Stimulated activated naive CD4-positive, alpha-beta T cell treated with Interleukin-2 at 50 U/mL for 16 hours (primary cell): ENCODE measurements around the gene SERPINI1.

Experiments used
- DNase-seq: peaks from one replicate; lab custom pipeline; 2025; lab: John Stamatoyannopoulos, UW

SERPINI1 gene, protein sequence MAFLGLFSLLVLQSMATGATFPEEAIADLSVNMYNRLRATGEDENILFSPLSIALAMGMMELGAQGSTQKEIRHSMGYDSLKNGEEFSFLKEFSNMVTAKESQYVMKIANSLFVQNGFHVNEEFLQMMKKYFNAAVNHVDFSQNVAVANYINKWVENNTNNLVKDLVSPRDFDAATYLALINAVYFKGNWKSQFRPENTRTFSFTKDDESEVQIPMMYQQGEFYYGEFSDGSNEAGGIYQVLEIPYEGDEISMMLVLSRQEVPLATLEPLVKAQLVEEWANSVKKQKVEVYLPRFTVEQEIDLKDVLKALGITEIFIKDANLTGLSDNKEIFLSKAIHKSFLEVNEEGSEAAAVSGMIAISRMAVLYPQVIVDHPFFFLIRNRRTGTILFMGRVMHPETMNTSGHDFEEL

DNA sequence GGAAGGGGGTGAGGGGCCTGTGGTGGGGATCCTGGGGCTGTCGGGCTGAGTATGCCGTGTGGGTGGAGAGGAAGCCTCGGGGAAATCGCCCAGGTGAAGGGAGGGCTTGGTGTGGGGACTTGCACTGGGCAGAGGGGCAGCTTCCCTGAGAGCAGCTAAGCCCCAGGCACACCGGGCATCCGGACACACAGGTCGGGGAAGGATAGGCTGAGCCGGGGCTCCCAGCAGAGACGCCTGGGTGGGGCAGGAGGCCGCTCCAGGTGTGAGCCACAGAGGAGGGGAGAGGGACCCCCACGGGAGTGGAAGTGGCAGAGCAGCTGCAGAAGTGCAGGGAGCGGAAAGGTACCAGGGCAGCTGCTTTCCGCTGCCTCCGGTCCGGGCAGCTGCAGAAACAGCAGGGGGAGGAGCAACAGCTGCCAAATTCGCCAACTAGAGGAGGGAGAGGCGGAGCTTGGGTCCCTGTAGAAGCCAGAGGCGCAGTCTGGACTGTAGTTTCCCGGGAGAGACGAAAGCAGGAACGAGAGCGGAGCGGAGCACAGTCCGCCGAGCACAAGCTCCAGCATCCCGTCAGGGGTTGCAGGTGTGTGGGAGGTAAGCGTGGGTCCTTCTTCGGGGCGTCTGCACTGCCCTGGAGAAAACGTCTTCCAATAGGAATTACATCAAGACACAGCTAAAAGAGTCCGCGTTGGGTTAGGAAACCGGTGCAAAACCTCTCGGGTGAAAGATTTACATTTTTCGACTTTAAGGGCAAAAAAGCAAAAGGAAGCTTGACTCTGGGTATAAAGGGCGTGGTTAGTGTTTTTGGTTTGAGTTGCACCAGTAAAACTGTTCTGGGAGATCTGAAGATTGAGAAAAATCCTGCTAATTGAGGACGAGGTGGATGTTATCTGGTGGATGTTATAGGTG is at the start of gene SERPINI1:
Gene SERPINI1, plus strand, starts transcription at position 489 of the 906 bp plus-strand sequence. CDS start 53,408 bp downstream, outside the sequence.
- peak; percentile 79 for DNase-seq

DNA sequence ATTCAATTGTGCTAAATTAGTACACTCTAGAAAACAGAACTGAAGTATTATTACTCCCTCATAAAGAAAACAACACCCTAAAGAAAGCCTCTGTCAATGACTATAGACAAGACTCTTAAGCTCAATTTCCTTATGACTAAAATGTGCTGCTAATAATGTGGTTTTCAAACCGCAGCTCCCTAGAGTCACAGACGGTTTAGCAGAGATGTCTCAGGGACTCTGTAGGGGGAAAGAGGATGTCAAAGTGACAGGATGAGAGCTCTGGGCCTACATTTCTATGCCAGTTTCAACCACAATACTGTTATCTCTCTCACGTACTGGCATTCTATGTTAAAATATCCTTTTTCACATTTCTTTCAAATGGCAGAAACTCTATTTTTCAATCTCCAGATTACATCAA is 44.2 kb upstream of the SERPINI1 start:
- DNase-seq, result peak; percentile 19

DNA sequence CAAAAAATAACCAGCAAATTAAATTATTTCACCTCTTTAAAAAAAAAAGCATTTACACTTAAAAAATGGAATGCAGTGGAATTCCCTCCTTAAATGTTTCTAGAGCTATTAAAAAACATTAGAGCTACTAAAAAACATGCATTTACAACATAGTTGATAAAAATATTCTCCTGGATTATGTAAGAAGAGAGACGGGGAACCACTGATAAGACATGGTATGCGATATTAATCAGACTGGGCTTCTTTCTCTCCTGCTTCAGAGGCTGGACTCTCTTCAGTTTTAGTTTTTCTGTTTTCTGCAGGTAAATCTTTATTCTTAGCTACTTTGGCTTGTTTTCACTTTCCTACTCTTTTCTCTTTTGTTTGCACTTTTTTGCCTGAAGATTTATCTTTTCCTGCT is 41.4 kb upstream of the SERPINI1 start:
- no peak for DNase-seq

DNA sequence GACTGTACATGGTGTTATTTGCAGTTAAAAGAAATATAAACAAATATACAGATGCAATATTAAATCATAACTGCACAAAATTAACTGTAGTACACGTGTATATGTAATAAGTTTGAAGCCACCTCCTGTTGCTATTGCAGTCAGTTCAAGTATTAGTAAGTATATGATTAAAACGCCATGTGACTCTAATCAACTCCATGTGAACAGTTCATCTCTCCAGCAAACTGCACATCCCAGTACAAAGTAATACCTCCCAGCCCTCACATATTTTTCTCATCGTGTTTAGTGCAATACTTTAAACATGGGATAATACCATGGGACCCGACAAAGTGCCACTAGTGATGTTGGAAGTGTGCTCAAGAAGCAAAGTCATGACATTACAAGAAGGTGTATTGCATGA is 35.5 kb upstream of the SERPINI1 start:
- no peak for DNase-seq

DNA sequence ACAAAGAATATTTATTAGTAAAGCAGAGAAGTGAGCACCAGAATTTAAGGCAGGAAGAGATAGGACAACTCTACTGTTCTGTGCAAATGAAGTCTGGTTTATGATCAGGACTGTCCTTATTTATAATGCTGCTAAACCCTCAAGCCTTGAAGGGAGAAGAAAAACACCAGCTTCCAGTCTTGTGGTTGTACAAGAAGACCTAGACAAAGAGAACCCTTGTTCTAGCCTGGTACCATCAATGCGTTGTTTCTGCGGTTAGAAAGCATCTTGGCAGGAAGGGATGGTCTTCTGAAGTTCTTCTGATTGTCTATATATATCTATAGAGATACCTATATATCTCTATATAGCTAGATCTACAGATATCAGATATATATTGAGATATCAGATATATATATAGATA is 34.6 kb upstream of the SERPINI1 start:
- no peak for DNase-seq

DNA sequence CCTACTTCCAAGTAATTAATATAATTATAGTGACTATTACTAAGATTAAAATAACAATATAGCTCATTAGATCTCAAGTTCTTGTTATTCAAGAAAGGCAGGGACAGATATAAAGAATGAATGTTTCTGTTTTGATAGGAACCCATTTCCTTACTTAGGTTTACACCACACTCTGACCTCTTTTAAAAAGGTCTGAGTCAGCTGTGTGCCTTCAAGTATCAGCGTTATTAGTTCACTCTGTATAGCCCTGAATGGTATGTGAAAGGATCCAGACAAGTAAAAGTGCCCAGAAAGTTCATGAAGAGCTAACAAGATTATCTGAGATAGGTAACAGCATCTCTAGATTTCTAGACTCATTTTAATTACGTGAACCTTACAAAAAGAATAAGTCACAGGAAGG is 29.7 kb upstream of the SERPINI1 start:
- DNase-seq, result no peak

DNA sequence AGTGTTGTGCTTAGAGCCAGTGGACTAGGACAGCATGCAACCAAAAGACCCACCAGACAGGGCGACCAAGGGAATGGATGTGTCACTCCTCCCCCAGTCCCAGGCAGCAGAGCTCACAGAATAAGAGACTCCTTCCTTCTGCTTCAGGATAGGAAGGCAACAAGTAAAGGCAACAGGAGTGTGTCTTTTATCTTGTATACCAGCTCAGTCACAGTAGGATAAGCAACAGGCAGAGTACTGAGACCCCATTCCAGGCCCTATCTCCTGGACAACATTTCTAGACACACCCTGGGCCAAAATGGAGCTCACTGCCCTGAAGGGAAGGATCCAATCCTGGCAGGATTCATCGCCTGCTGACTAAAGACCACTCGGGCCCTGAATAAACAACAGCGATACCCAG is 25.8 kb upstream of the SERPINI1 start:
- DNase-seq, result no peak

DNA sequence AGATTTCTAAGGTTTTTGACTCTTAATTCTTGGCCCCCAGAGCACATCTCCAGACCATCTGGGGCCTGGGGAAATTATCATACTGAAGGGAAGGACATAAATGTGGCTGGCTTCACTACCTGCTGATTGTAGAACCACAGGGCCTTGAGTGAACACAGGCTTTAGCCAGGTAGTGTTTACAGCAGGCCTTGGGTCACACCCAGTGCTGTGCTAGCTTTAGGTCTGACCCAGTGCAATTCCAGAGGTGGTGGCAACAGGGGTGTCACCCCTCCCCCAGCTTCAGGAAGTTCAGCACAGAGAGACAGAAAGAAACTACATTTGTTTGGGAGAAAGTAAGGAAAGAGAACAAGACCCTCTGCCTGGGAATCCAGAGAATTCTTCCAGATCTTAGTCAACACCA is 25.0 kb upstream of the SERPINI1 start:
- DNase-seq, result no peak

DNA sequence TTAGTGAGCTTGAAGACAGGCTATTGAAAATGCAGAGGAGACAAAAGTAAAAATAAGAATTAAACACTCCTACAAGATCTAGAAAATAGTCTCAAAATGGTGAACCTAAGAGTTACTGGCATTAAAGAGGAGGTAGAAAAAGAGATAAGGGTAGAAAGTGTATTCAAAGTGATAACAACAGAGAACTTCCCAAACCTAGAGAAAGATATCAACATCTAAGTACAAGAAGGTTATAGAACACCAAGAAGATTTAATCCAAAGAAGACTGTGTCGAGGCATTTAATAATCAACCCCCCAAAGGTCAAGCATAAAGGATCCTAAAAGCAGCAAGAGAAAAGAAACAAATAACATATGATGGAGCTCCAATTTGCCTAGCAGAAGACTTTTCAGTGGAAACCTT is 24.1 kb upstream of the SERPINI1 start:
- DNase-seq, result no peak

DNA sequence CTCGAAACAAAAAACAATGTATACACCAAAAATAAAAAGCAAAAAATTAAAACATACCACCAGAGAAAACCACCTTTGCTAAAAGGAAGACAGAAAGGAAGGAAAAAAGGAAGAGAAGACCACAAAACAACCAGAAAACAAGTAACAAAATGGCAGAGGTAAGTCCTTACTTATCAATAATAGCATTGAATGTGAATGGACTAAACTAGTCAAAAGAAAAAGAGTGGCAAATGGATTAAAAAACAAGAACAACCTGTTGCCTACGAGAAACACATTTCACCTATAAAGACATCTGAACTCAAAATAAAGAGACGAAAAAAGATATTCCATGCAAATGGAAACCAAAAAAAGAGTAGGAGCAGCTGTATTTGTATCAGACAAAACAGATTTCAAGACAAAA is 23.1 kb upstream of the SERPINI1 start:
- no peak for DNase-seq

DNA sequence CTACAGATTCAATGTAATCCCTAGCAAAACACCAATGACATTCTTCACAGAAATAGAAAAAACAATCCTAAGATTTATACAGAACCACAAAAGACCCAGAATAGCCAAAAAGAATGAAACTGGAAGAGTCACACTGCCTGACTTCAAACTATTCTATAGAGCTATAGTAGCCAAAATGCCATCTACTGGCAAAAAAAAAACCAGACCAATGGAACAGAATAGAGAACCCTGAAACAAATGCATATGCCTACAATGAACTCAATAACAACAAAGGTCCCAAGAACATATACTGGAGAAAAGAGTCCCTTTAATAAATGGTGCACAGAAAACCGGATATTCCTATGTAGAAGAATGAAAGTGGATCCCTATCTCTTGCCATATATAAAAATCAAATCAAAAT is 20.6 kb upstream of the SERPINI1 start:
- no peak for DNase-seq

DNA sequence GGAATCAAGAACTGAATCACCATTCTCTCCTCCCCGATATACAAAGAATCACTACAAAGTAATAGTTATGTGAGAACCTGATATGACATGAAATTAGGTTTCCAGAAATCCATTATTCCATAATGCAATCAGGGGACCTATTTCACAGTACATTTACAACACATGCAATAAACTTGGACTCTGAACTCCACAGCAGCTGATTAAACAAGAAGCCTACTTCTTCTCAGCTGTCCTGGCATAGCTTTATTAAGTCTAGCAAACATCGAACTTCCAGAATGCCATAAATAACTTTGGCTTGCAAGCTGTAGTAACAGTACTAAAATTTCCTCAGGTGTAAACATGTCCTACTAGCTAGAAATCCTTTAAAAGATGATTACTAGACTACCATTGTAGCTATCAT is 18.6 kb upstream of the SERPINI1 start:
- DNase-seq, result no peak

DNA sequence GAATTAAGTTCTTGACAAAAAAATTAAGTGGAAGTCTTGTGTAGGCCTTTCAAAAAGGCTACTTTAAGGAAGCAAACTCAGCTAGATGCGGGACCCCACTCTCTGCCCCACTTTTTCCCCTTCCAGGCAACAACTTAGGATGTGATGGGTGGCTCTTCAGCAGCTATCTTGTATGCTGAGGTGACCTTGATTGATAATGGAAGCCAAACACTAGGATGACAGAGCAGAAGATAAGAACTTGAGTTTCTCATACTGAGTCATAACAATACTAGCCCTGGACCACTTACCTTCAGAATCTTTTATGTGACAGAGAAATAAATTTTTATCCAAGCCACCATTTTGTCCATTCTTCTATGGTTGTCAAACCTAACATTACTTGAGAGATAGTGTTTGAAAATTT is 16.9 kb upstream of the SERPINI1 start:
- DNase-seq, result no peak

DNA sequence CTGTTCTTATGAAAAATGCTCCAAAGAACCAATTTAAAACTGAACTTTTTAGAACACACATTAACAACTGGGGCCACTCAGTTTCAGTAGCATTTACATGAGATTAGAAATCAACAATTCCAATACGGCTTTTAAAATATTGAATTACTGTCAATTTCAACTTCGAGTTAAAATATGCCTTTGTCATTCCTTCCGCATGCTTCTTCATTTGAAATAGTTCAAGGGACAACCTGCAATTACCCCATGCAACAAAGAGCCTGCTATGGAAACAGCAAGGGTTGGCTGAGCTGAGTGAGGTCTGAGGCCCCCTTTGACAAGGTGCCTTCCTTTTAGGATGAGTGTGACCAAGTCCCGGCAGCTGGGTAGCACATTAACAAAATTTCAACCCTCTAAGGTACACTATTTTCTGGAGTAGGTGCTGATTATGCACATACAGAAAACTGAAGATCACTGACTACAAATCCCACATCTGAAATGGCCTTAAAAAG is 12.5 kb upstream of the SERPINI1 start:
- no peak for DNase-seq

DNA sequence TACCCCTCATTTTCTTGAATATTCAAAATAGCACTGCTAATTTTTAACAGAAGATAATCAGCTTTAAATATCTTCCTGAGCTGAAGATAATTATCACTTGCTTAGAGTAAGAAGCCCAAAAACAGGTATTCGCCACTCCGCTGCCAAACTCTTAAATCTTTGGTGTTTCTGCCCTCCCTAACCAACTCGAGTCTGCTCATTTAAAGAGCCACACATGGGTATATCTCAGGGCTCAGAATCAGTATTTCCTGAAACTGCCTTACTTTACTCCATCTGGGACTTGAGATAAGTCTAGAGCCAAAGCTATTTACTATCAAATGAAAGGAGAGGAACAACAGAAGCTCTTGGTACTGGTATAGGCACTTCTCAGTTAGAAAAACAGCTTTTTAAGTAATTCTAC is 11.6 kb upstream of the SERPINI1 start:
- no peak for DNase-seq

DNA sequence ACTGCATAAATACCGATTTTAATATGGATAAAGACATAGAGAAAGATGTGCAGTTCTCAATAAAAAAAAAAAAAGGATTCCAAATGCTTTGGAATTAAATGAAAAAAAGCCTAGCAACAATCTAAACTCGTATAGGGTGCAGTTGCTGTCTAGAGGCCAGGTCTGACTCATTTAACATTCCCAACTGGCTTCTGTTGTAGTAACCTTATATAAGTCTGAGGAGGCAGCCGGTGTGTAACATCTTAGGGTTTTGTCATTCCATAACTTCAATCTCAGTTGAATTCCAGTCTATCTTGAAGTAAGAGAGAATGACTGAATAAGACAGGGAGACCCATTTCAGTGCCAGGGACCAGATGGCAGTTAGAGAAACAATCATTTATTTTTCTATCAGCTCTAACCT is 7.3 kb upstream of the SERPINI1 start:
- no peak for DNase-seq

DNA sequence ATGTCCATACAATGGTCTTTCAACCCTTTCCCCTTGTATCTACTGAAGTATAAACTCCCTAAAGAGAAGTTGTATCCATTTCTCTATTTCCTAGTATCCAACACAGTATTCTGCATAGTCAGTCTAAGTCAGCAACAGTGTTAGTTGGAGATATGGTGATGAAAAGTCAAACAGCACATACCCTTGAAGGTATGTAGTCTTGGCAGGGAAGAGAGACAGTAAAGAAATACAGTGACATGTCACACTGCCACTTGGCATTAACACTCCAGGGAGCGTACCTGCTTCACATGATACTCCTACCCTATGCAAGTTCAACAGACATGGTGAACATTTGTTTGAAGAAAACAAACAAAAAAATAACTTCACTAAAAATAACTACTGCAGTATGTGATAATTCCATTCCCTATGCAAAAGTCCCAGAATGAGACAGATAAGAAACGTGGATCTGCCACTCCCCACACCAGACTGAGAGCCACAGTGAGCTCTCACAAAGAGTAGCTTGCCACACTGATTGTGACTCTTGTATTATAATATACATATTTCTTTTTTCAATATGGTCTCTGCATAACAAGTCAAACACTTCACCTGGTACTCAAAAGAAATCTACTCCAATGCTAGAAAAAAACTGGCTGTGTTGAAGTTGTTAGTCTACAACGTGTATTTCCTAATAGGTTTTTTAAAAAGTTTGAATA is 6.7 kb upstream of the SERPINI1 start:
- DNase-seq, result no peak

DNA sequence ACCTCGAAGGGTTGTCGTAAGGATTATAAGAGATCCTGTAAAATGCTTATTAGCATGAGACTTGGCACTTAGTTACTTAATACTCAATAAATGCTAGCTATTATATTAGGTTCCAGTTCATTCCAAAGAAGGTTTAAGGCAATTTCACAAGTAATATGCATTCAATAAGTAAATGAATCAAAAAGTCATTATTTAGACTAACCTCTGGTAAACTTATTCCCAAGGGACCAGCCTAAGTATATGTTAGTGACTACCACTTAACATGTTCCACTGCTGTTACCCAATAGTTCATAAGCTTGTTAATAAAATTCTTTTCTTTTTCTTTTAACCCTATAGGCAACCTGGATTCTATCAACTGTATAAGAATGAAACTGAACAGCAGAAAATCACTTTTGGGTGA is 5.9 kb upstream of the SERPINI1 start:
- DNase-seq, result no peak

DNA sequence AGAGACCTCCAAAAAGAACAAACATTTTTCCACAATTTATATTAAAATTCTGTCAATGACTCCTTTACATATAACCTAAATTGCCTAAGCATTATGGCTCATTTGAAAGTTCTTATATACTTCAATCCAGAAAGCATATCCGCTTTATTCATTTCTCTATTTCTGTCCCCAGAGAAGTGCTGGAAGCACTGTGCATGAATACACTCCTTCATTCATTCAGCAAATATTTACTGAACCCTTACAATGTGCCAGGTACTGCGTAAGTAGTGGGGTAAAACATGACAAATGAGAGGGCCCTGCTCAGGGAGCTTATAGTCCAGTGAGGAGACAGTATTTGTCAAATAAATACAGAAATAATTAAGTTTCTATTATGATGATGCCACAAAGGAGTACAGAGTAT is 4.1 kb upstream of the SERPINI1 start:
- DNase-seq, result no peak

DNA sequence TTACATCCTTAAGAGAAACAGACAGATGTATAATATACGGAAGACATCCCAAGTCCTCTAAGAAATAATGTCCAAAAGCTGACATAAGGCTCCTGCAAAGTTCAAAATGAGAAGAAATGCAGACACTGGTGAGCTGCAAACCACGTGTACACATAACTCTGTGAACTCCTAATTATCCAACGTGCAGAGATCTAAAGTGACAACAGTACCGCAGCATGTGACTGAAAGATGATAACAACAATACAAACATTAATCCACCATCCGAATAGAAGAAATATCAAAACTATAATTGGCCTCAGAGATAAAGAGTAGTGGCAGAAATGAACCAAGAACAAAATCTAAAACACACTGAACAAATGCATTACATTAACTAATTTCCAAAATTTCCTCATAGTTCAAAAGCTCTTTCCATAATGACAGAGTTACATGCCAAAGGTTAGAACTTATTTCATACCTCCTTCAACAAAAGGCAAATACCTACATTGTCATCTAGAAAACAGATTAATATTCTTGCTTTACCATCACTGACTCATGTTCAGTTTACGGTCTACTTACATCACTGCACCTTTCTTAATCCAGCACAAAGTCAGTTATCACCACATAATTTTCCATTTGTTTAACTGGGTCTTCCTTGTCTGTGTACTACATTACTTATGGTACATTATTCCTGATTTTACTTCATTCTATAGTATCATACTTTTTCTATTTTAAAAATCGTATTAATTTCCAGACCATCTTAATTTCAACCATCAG is 3.0 kb upstream of the SERPINI1 start:
- DNase-seq, result no peak

DNA sequence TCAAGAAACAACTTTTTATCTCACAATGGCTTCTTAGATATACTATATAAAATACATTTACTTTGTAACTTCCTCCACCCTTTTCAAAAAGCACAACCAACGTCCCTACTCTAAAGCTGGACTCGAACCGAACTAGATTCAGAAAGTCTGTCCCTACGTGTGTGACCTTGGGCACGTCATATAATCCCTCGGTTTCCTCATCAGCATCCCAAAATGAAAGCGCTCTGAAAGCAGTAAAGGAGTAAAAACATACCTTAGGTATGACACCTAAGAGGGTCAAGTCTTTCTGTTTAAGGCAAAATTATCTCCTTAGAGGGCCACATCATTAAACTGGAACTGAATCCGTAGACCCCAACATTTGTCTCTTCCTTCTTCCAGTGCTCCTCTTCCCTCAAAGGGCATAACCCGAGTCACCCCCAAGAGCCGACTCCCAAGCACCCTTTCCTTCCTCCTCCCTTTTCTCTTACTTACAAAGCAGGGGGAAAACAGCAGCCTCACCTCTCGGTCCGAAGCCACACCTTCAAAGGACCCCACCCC is 1.5 kb upstream of the SERPINI1 start:
- no peak for DNase-seq
